GM10248 (cell line): ENCODE measurements around the gene SEPTIN11.

Experiments used
- CTCF ChIA-PET: fragments of 300-600 bp; sonication (Branson Sonifier 250); formaldehyde crosslinking; extraction: SDS; loops from one replicate; lab custom pipeline; 2021; ENCODE audit warnings: antibody characterized with exemption; lab: Yijun Ruan, JAX
- POLR2A ChIA-PET: fragments of 350-650 bp; sonication (Branson Sonifier 250); formaldehyde crosslinking; extraction: SDS; loops from one replicate; lab custom pipeline; 2020; ENCODE audit warnings: antibody characterized with exemption; lab: Yijun Ruan, JAX
- DNase-seq: peaks from one replicate; pipeline ENCODE4 v3.0.0; 2012; ENCODE audit errors: extremely low spot score
- TF ChIP-seq, protein P1 (sequence below): IDR thresholded peaks from 2 replicates; pipeline ENCODE4 v1.5.1; 2012; ENCODE audit warnings: mild to moderate bottlenecking, low read depth; ENCODE audit errors: extremely low read depth, missing control alignments, control extremely low read depth

The SEPTIN11 gene

DNA sequence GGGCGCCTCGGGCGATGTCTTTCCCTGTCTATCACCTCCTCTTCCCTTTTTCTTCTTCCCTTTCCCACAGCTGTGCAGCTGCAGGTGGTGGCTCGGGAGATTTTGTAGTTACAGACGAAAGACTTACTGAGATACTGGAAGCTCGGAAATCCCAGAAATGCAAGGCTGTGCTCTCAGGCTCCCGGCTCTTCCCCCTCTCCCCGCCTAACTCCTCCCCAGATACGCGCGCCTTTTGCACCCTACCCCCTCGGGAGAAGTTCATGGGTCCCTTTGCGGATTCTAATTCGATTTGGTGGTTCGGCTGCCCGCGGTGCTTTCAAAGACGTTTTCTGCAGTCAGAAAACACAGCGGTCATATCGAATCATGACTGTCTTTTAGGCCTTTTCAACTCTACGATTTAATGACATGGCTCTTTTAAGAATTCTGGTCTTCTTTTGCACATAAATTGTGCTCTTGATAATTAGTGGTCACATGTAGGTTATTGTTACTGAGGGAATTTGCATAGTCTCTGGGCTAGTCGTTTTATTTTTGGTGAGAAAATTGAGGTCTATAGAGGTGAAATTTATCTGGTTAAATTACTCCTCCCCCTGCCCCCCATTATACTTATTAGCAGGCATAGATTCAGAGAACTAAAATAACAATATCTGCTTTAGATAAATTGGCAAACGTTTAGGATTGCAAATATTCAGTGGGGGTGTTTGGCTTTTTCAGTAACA is 1.6 kb downstream of the SEPTIN11 start:
- TF ChIP-seq, protein P1, sequence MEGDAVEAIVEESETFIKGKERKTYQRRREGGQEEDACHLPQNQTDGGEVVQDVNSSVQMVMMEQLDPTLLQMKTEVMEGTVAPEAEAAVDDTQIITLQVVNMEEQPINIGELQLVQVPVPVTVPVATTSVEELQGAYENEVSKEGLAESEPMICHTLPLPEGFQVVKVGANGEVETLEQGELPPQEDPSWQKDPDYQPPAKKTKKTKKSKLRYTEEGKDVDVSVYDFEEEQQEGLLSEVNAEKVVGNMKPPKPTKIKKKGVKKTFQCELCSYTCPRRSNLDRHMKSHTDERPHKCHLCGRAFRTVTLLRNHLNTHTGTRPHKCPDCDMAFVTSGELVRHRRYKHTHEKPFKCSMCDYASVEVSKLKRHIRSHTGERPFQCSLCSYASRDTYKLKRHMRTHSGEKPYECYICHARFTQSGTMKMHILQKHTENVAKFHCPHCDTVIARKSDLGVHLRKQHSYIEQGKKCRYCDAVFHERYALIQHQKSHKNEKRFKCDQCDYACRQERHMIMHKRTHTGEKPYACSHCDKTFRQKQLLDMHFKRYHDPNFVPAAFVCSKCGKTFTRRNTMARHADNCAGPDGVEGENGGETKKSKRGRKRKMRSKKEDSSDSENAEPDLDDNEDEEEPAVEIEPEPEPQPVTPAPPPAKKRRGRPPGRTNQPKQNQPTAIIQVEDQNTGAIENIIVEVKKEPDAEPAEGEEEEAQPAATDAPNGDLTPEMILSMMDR: no peak
- ChIA-PET CTCF (interaction anchor here (1.3 to 1.8 kb wide), 2 partner anchors 30 to 32 kb away, joined by 4 read pairs; no protein-coding TSS in a partner anchor), POLR2A (interaction anchor here (1.4 kb wide), 1 partner anchor 30 kb away, joined by 3 read pairs; no protein-coding TSS in a partner anchor)
- peak; percentile 12 for DNase-seq

DNA sequence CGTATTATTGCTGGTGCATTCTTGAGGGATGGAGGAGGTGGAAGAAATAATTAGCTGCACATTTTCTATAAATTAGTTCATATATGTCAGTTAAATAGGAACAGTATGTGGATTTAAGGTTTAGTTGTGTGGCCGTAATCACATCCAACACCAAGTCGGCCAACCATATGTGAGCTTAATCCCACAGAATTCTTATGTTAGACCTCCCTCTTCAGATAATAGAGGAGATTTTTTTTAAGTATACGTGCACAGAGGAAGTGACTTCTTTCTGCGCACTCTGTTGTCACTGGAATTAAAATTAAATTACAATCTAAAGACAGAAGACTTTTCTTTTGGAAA is 2.1 kb downstream of the SEPTIN11 start:
- DNase-seq: no peak
- POLR2A ChIA-PET: no interaction called here
- TF ChIP-seq, protein P1: no peak
- CTCF ChIA-PET: interaction anchor here (1.3 to 1.8 kb wide), 5 partner anchors 29 to 93 kb away, joined by 3 to 6 read pairs (median 4); no protein-coding TSS in a partner anchor

DNA sequence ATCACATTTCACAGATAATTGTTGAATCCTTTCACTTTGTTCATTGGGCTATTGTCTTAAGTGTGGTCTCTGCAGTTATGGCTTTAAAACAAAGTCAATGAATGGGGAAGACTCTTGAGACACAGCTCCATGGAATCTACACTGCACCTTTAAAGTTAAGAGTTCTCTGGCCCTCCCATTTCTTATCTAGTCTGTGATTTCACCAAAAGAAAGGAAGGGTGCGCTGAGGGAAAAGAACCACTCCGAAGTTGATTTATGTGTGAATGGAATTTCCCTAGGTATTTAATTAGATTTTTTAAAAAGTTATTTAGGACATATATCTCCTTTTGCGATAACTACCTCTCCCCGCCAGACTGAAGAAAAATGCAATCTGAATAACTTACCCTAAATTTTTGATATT is 2.5 kb downstream of the SEPTIN11 start:
- POLR2A ChIA-PET: interaction anchor here (0.7 kb wide), 1 partner anchor 55 kb away, joined by 3 read pairs; no protein-coding TSS in a partner anchor
- DNase-seq: no peak
- TF ChIP-seq, protein P1: no peak
- CTCF ChIA-PET: interaction anchor here (1.3 to 1.8 kb wide), 5 partner anchors 29 to 93 kb away, joined by 3 to 6 read pairs (median 4); no protein-coding TSS in a partner anchor

DNA sequence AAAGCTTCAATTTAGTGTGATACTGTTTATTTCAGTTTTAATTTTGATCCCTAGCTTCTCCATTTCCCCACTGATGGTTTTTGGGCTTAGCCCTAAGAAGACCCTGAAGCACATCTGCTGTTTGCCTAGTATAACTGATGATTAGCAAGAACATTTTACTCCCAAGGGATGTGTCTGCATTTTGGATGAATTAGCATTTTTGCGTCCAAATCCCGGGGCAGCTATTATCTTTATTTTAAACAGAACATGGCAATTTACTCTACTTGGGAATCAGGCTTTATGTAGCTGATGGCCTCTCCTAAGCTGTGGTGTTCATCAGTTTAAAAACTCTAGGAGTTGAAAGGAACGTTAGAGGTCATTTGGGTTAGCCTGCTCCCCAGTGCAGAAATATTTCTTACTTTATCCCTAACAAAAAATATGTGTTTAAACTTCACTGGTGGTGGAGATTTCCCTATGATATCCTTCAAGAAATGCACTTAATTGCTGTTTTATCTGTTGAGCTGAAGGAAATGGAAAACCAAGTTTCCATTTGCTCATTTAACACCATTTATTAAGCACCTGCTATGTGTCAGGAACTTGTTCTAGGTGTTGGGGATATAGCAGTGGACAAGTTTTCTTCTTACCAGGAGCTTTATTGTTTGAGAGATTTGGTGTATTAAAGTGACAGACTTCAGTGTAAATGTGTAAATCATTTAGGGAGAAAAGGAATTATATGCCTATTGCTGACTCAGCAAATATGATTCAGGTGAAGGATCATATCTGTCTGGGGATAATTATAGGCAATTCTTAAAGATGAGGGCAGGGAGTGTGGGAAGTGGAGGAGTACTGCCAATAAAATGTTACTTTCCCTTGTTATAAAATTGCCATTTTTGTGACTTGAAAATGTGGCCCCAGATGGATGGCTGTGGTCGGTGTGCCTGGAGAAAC is 3.4 kb downstream of the SEPTIN11 start:
- no peak for DNase-seq
- ChIA-PET CTCF (interaction anchor here (1.1 to 1.8 kb wide), 6 partner anchors 24 to 92 kb away, joined by 3 to 6 read pairs (median 4); no protein-coding TSS in a partner anchor), POLR2A (interaction anchor here (0.7 kb wide), 1 partner anchor 55 kb away, joined by 3 read pairs; no protein-coding TSS in a partner anchor)
- TF ChIP-seq, protein P1: no peak

DNA sequence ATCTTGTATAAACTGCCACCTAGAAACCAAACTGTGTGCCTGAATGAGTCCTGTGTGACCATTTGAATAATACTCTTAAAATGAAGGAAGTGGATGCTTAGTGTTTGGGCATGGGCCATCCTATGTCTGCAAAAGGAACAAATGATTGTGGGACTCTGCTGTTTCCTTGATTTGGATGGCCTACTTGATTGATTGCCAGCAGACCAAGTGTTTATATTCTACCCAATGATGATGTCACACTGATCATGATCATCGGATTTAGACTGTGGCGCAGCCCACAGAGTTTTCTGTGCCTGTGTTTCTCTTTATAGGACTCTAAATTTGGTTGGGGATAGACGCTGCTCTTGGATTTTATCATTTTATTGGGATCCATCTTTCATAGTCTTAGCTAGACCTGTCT is 4.4 kb downstream of the SEPTIN11 start:
- ChIA-PET POLR2A (no interaction called here), CTCF (no interaction called here)
- TF ChIP-seq, protein P1: no peak
- no peak for DNase-seq

DNA sequence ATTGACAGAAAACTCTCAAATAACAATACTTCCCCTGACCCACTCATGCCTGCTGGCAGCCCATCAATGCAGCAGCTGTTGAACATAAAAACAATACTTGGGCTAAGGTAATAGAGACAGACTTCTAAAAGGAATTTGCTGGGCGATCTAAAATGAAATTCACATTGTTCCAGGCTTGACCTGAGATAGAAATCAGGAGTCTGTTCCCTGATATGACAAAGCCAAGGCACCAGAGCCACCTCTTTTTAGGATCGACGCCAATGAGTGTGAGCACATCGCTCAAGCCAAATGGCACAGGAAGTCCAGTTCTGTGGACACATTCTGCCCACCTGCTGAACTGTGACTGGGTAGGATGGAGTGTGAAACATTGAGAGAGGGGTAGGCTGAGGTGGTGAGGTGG is 4.9 kb downstream of the SEPTIN11 start:
- TF ChIP-seq, protein P1: no peak
- POLR2A ChIA-PET: no interaction called here
- no peak for DNase-seq
- CTCF ChIA-PET: interaction anchor here (1.2 kb wide), 1 partner anchor 32 kb away, joined by 3 read pairs; no protein-coding TSS in a partner anchor
